K562 (cell line): Measurements from ENCODE around the gene PSD2. TPM values are rescaled to one million over a fixed set of nuclear protein-coding genes. Genes with fewer than 3 reads are reported as not detected.

Experiments used
- EHMT2 ChIP-seq: fragments of 450-650 bp; IDR thresholded peaks from 2 replicates; pipeline ENCODE4 v1.6.1; 2018; ENCODE audit warnings: antibody characterized with exemption
- HMBOX1 ChIP-seq: sonication (generic); IDR thresholded peaks from 2 replicates; pipeline ENCODE4 v1.6.1; 2016
- JUND ChIP-seq, 2 experiments: IDR thresholded peaks; 2 replicates in 1 of 2; 3 replicates in 1 of 2; pipeline ENCODE4 v1.6.1; 2011; ENCODE audit warnings: borderline replicate concordance in 2 of 2, low read depth in 2 of 2, low read length in 2 of 2, improper control_type of control experiment in 1 of 2, missing biosample characterization in 1 of 2, missing genetic modification characterization in 1 of 2, missing genetic modification reagents in 1 of 2
- MEIS2 ChIP-seq: fragments of 450-650 bp; IDR thresholded peaks from 2 replicates; pipeline ENCODE4 v1.6.1; 2014; ENCODE audit warnings: mild to moderate bottlenecking; ENCODE audit not compliant: partially characterized antibody
- MNT ChIP-seq, 2 experiments: fragments of 450-650 bp; conservative IDR thresholded peaks; 2 replicates each; pipeline ENCODE4 v1.6.1; 2017; ENCODE audit warnings: mild to moderate bottlenecking in 2 of 2, moderate library complexity in 2 of 2
- VEZF1 ChIP-seq: fragments of 200-800 bp; sonication (Bioruptor generic); IDR thresholded peaks from 2 replicates; pipeline ENCODE4 v1.6.1; 2017; ENCODE audit warnings: missing genetic modification characterization, missing compliant biosample characterization
- polyA plus RNA-seq, 8 experiments: library from polyadenylated mRNA; depleted of rRNA in 4 of 8; stranded (reverse) in 5 of 8; unstranded in 3 of 8; fragments of >200 nt; fragmentation: Nextera tagmentation in 2 of 8; fragmentation: Illumina TruSeq in 1 of 8; extraction: Ambion mirVana in 2 of 8; extraction: Trizol in 1 of 8; gene quantifications; 2 replicates each; pipeline versions ENCODE4 v1.2.1 to v1.2.3, GENCODE V29; 2011 to 2014; ENCODE audit warnings: inconsistent platforms in 1 of 8, missing spikeins in 1 of 8
- total RNA-seq, 7 experiments: library from RNA; depleted of rRNA in 6 of 7; stranded (reverse); fragments of >200 nt in 6 of 7; fragmentation: Illumina TruSeq in 2 of 7; extraction: Trizol in 2 of 7; gene quantifications; 2 replicates each; pipeline versions ENCODE4 v1.2.1 to v1.2.3, GENCODE V29; 2011 to 2021; ENCODE audit warnings: low replicate concordance in 1 of 7

Gene PSD2
- total and polyA plus RNA-seq, 9 of the 15 experiments (the other 6 are each of a cell fraction or from before 2014, with no cell fraction given): 0.01 to 0.09 (median 0.04) TPM; not detected in 4

- peak in 1 of 2 experiments; percentile 47; a peak in 1 of 4 replicates for TF ChIP-seq MNT (conservative IDR thresholded peaks at IDR 0.05)
- TF ChIP-seq HMBOX1: peak; percentile 78
- TF ChIP-seq JUND (IDR thresholded peaks at IDR 0.05; ENCODE audit: borderline replicate concordance, low read depth, low read length): peak; percentile 89
- TF ChIP-seq JUND (tag; IDR thresholded peaks at IDR 0.05; ENCODE audit: borderline replicate concordance, low read depth, low read length): peak; percentile 75; the same call in 1 of the 3 replicates
- TF ChIP-seq VEZF1 (CRISPR knock-in tag): peak; percentile 30; the same call in 1 of the 2 replicates
- TF ChIP-seq MEIS2: peak; percentile 40
- TF ChIP-seq EHMT2: peak; percentile 57; the same call in 1 of the 2 replicates
- TF ChIP-seq, all 486 proteins: peak for 23
Measured at GRCh38 chr5:139752506-139753473, 42.8 kb upstream of the PSD2 start (continued).
